Measurements from ENCODE around the gene CENPT.
"Not testable (repeated sequence)": the region's sequence is repeated elsewhere in the genome, so short reads cannot be mapped to it uniquely, and the experiment has no call there.

The CENPT gene

DNA sequence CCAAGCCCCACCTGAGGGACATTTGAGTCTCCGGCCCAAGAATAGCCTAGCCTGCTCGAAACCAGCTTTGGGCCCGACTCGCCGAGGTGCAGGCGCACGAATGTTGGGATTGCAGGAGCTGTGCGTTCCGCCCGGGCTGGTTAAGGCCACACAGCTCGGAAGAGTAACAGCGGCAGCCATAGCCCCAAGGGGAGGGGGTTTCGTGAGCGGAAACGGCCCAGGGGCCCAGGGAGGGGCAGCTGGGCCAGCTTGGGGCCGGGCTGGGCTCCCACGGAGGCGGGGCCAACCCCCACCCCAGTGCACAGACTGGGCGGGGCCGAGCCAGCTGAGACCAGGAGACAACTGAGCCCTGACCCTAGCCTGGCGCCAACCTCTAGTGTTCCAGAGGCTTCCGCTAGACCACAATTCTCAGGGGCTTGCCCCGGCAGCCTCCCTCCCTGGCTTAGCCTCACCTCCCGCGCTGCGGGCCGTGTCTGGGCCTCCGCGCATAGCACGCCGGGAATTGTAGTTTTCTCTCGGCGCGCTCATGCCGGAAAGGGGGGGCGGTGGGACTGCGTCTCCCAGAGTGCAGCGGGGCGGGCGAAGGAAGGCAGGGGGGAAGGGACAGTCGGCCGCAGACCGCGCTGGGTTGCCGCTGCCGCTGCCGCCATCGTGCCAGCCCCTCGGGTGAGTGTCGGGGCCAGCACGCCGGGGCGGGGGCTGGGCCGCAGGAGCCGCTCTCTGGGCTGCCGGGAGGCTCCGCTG, 1.0 kb downstream of the CENPT start, which contains the start of gene NUTF2:
Gene NUTF2, plus strand, starts transcription at position 614 of the 744 bp plus-strand sequence. CDS start 18,198 bp downstream, outside the sequence.
- peak; percentile 94 for DNase-seq (ENCODE audit: low read depth)

DNA sequence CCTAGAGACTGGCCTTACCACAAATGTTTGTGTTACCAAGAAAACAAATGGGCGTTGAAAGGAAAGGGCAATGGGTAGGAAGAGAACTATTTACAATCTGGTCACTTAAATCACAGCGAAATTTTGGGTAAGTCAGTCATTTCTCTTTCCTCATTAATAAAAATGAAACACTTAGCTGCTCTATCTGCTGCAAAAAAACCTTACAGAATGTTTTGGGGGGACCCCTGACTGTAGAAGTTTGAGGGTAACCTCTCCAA, 1.5 kb downstream of the CENPT start:
- no peak for DNase-seq (ENCODE audit: low read depth)

DNA sequence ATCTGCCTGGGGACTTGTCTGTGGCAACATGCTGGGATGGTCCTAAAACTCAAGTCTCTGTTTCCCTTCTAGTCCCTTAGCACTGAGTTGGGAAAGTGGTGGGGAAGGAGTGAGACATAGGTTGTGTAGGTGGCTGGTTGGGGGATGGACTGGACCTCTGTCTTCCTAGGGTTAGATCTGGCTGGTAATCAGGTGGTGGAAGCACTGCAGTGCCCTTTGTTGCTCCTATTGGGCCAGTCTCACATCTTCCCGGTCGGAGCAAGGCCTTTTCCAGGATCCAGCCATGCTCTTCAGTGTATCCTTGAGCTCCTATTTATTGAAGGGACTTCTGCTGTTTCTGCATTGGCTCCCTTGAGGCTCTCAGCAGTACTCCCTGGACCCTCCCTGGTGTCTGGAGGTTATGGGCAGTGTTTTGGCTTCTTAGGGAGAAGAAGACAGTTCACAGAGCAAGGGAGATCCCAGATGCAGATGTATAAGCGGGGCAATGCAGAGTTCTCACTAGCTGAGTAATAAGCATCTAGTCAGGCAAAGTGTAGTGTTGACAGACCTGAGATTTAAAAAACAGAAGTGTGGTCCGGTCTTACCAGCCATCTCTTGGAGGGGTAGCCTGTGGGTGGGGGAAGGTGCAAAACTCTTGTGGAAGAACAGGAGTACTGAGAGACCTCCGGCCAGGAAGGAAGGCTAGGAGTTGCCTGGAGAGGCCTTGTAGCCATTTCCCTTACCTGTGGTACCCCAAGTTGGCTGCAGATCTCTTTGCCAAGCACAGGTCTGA, 2.0 kb downstream of the CENPT start:
- DNase-seq (ENCODE audit: low read depth) = no peak

DNA sequence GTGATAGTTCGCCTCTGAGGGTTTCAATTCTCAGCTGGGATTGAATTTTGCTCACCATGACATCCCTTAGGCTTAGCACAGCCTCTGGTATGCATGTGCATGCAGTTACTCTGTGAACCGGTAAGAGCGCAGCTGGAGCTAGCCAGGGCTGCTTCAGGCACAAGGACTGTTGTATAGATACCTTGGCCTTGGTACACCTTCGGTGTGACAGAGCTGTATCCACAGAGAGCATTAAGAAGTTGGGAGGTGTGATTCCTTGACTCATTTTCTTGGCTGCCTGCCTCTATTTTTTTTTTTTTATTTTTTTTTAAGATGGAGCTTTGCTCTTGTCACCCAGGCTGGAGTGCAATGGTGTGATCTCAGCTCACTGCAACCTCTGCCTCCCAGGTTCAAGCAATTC, 3.0 kb downstream of the CENPT start:
- no peak for DNase-seq (ENCODE audit: low read depth)

DNA sequence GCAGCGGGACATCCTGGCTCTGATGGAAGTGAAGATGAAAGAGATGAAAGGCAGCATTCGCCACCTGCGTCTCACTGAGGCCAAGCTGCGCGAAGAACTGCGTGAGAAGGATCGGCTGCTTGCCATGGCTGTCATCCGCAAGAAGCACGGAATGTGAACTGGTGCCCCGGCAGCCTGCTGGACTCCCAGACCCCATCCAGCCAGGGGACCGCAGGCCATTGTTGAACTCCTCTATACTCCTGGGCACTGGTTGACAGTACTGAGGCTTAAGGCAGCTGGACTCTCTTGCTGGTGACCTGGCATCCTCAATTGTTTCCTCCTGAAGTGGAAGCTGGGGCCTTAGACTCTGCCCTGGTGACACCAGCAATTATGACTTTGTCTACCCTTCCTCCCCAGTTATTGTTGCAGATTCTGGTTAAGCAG, 4.1 kb downstream of the CENPT start:
- no peak for DNase-seq (ENCODE audit: low read depth)

DNA sequence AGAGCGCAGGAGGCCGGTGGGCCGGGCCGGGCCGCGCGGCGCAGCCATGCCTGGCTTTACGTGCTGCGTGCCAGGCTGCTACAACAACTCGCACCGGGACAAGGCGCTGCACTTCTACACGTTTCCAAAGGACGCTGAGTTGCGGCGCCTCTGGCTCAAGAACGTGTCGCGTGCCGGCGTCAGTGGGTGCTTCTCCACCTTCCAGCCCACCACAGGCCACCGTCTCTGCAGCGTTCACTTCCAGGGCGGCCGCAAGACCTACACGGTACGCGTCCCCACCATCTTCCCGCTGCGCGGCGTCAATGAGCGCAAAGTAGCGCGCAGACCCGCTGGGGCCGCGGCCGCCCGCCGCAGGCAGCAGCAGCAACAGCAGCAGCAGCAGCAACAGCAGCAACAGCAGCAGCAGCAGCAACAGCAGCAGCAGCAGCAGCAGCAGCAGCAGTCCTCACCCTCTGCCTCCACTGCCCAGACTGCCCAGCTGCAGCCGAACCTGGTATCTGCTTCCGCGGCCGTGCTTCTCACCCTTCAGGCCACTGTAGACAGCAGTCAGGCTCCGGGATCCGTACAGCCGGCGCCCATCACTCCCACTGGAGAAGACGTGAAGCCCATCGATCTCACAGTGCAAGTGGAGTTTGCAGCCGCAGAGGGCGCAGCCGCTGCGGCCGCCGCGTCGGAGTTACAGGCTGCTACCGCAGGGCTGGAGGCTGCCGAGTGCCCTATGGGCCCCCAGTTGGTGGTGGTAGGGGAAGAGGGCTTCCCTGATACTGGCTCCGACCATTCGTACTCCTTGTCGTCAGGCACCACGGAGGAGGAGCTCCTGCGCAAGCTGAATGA, 4.8 kb downstream of the CENPT start:
- DNase-seq (ENCODE audit: low read depth) = peak; percentile 48

DNA sequence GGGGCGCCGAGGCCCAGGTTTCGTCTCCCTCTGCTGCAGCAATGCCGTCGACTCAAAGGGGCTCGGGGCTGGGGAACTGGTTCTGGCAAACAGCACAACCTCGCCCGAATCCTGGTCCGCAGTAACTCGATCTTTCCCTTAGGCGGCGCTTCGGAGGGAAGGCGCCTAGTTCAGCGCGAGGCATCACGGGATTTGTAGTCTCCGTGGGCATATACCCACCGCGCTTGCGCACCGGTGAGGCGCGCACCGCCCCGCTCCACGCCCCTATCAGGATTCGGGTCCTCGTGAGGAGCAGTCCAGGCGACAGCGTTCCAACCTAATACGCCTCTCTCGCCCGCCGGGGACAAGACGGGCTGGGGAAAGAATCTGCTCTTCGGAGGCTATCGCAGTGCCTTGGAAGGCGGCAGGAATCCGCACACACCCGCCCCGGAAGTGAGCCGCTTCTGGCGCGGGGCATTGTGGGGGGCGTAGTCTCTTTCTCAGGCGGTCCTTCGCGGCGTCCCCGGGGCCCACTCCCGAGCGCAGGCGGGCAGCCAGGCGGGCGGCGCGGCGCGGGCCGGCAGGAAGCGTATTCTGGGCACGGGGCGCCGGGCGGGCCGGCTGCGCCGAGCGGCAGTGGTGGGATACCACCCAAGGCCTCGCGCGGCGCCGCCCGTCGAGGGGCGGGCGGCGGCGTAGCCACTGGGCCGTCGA, 5.5 kb downstream of the CENPT start, which contains the start of gene THAP11:
Gene THAP11, plus strand, starts transcription at position 505 of the 693 bp plus-strand sequence. CDS start 235 bp downstream, outside the sequence.
- peak; percentile 94 for DNase-seq (ENCODE audit: low read depth)

DNA sequence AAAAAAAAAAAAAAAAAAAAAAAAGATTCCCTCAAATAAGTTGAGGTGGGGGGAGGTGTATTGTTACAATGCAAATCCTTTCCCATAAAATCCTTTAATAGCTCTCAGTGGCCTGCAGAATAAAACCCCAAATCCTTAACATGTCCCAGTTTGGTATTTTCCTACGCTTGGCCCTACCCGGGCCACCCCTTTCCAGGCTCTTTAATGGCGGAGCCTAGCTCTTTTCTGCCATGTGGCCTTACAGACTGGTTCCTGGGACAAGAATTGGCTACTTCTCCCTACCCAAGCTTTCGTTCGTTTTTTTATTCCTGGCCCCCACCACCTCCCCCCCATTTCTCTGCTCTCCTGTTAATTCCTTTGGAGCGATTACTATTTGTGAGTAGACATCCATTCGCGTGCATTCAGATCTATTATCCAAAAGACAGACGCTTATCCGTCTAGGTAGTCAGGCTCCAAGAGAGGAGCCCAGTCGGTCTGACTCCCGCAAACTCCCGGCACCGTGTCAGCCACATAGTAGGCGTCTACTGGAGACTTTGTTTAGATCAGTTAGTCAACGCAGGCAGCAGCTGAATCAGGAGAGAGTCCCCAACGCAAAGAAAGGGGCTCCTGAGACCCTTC, 6.2 kb downstream of the CENPT start:
- no peak for DNase-seq (ENCODE audit: low read depth)

DNA sequence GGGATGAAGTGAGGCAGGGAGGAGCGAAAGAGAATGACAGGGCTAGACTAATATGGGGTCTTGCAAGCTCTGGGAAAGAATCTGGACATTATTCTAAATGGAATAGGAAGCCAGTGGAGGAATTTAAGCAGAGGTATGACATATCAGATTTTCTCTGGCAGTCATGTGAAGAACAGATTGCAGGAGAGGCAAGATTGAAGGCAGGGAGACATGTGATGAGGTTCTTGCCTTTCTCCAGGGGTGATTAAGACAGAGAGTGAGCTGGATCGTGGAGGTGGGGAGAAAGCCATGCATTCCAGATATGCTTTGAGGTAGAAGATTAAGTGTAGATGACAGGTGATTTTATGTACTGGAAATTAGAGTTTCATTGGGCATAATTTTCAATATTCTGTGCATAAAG, 9.7 kb downstream of the CENPT start:
- DNase-seq (ENCODE audit: low read depth) = no peak

DNA sequence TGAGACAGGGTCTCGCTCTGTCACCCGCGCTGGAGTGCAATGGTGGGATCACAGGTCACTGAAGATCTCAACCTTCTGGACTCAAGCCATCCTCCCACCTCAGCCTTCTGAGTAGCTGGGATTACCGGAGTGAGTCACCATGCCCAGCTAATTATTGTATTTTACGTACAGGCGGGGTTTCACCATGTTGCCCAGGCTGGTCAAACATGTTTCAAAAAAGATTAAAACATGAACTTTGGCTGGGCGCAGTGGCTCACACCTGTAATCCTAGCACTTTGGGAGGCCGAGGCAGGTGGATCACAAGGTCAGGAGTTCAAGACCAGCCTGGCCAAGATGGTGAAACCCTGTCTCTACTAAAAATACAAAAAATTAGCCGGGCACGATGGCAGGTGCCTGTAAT, 10.3 kb downstream of the CENPT start:
- DNase-seq (ENCODE audit: low read depth) = not testable (repeated sequence)

DNA sequence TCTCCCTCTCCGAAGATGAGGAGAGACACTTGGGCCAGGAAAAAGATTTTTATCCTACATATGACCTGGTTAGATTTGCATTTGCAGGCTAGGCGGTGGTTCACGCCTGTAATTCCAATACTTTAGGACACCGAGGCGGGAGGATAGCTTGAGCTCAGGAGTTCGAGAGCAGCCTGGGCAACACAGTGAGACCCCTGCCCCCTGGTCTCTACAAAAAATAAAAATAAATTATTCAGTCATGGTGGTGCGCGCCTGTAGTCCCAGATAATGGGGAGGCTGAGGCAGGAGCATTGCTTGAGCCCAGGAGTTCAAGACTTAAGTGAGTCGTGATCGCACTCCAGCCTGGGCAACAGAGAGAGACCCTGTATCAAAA, 13.3 kb downstream of the CENPT start:
- DNase-seq (ENCODE audit: low read depth) = no peak

DNA sequence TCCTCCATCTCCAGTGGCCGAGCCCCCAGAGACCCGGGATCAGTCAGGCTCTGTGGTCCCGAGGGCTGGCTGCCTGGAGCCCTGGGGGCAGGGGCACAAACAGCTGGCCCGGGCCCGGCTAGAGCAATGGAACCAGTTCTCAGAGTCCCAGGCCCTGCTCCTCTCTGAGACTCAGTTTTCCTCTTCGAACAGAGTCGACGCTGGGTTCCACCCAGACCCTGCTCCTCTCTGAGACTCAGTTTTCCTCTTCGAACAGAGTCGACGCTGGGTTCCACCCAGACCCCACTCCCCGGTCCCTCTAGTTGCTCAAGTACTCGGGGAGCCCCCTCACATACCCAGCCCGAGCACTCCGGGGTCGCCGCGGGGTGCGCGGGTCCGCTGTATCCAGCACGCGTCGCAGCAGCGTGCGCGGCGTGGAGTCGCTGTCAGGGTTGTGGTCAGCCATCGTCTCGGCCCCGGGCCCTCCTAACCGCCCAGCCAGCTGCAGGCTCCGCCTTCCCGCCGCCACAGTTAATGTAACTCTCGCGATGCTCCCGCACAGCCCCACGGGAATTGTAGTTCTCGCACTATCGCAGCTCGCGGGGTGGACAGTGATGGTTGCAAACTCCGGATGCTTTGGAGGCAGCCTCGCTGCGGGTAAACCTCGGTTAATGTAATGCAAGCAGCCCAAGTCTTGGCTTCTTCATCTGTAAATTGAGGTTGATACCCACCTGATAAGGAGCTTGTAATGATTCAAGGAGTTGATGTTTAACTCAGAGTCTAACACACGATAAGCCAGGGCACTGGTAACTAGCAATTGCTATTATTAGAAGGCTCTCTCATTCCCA, 13.9 kb downstream of the CENPT start:
- peak; percentile 89 for DNase-seq (ENCODE audit: low read depth)

DNA sequence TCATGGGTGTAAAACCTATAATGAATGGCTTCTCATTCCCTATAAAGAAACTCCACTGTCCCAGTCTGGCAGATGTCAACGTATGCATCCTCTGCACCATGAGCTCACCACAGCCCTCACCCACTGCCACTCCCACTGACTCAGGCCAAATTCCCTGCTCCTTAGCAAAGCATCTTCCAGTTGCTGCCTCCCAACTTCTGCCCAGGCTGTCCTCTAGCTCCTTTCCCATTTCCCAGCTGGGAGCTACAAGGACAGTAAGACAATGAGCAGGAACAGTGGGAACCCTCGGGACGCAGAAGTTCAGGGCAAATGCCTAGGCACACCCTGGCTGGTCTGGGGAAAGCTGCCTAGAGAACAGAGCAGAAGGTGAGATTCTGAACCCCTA, 14.5 kb downstream of the CENPT start:
- no peak for DNase-seq (ENCODE audit: low read depth)

DNA sequence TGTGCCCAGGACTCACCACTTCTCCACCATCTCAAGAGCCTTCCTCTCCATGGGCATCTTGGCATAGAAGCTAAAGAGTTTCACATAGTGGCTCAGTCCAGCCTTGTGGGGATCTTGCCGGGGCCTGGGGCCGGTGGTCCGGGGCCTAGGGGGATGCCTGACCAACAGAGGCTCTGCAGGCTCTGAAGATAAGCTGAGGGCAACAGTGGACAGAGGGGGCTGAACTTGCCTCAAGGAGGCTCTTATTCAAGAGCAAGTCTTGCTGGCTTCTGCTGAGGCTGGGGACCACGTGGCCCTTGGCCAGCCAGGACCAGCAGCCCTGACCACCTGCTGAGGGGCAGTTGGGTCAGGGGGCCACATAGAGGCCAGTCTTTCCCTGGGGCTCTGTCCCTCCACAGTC, 18.8 kb downstream of the CENPT start:
- DNase-seq (ENCODE audit: low read depth) = no peak

DNA sequence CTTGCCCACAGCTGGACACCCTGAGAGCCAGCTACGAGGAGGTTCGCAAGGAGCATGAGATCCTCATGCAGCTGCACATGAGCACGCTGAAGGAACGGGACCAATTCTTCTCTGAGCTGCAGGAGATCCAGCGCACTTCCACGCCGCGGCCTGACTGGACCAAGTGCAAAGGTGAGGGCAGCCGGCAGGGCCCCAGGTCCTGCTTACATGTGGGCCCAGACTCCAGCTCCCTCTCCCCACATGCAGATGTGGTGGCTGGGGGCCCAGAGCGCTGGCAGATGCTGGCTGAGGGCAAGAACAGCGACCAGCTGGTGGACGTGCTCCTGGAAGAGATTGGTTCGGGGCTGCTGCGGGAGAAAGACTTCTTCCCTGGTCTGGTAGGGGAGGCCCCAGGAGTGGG, 21.6 kb downstream of the CENPT start:
- DNase-seq (ENCODE audit: low read depth) = no peak

DNA sequence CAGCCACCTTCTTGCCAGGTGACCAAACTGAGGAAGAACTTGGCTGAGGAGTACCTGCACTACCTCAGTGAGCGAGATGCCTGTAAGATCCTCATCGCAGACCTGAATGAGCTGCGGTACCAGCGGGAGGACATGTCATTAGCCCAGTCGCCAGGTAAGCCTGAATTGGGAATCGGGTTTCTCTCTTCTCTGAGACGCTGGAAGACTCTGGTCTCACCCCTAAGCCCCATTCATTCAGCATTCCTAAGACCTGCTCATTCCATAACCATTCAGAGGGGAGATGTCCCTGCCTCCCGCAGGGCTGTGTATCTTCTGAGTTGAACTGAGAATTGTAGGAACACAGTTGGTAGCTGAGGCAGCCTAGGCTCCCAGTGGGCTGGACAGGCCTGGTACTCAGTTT, 22.4 kb downstream of the CENPT start:
- DNase-seq (ENCODE audit: low read depth) = no peak

DNA sequence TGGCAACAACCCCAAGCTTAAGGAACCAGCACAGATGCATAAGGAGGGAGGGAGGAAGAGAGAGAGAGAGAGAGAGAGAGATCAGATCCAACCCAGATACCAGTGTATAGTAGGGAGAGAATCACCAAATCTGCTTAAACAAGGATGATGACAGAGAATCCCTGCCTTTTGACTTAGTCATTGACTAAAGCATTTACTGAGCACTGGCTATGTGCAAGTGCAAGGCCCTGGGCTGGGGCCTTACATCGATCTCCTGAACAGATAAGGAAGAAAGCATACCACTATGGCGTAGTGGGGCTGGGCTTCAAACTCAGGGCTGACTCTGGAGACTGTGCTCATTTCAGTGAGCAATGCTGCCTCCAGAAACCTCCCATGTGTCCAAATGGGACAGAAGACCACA, 25.0 kb downstream of the CENPT start:
- DNase-seq (ENCODE audit: low read depth) = no peak

DNA sequence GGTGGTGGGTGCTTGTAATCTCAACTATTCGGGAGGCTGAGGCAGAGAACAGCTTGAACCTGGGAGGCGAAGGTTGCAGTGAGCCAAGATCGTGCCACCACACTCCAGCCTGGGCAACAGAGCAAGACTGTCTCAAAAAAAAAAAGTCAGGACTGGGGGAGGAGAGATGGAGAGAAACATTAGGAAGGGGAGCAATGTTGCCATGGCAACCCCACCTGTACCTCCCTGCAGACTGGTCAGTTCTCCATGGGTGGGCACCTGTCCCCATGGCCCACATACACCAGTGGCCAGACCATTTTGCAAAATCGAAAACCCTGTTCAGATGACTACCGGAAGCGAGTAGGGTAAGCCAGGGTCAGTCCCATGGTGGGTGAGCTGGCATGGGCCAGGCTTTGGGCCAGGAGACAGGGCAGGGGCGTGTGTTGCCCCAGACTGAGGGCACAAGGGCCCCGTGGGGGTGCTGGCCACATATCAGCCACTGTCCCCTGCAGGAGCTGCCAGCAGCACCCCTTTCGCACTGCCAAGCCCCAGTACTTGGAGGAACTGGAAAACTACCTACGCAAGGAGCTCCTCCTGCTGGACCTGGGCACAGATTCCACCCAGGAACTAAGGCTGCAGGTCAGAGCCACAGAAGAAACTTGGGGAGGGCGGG, 26.8 kb downstream of the CENPT start:
- no peak for DNase-seq (ENCODE audit: low read depth)

DNA sequence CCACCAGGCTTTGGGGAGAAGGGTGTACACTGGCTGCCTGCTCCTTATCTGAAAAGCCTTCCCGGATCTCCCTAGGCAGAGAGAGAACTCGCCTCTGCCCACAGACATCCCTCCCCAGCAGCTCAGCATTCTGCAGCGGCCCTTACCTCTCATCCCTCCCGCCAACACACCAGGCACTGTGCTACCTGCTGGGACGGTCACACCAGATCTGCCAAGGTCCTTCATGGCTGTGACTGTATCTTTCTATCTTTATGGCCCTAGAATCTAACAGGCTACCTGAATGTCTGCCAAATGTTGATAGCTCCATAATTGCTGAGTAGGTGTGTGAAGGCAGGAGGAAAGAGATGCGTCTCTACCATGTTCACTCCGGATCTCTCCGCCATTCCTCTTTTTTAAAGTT, 32.9 kb downstream of the CENPT start:
- no peak for DNase-seq (ENCODE audit: low read depth)

DNA sequence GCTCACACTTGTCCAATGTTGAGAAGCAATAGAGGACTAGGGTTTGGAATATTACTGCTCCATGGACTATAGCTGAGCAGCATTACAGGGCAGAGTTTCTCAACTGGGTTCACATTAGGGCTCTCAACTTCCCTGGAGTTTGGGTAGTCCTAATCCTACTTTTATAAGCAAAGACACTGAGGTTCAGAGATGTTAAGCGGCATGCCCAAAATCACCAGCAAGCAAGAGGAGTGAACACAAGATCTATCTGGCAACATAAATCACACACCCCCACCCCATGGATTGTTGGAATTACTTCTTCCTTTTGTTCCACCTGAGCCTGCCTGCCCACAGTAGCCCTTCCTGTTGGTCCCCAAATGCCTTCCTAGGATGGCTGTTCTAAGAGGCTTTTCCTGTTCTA, 35.6 kb downstream of the CENPT start:
- no peak for DNase-seq (ENCODE audit: low read depth)

Data from activated T-cell treated with anti-CD3 and anti-CD28 coated beads for 24 hours (primary cell).